GM12873 (cell line): Measurements from ENCODE around the gene CBS.
"Not testable (repeated sequence)": the region's sequence is repeated elsewhere in the genome, so short reads cannot be mapped to it uniquely, and the experiment has no call there.

Source experiments
- TF ChIP-seq, protein P1 (sequence below): IDR thresholded peaks from 2 replicates; pipeline ENCODE4 v1.5.1; 2012; ENCODE audit warnings: low read depth, mild to moderate bottlenecking, moderate library complexity, low read length, control low read depth; ENCODE audit not compliant: insufficient read depth; ENCODE audit errors: missing control alignments

Gene CBS

DNA sequence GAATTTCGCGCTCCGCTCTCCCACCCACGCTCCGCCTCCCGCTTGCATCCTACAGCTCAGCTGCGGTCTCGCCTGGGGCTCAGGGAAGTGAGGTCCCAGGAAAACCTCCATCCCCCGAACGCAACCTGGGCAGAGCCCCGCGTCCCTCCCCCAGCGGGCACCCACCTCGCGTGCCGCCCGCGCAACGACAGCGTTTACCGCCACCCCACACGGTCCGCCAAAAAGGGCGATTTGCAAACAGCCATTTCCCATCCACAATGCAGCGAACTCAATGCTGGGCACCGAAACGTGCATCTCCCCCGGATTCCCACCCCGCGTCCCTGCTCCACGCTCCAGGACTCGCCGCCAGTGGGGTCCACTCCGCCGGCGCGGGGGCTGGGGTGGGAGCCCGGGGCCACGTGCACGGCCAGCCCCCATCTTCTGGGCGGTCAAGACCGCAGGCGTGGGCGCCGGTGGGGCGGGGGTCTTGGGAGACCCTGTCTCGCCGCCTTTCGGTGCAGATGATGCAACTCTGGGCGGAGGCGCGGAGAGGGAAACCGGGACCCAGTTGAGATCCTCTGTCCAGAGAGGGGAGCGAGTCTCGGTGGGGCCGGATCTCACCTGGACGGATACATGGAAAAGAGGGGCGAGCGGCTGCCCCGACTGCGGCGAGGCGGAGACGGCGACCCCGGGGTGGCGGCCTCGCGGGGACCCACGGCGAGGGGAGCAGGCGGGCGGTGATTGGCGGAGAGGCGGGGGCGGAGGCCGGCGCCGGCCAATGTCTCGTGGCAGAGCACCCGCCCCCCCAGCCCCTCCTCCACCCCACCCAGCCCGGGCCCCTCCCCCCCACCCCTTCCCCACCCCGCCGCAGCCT lies at the start of gene CBS:
CBS (minus strand) TSS at position 666 of the 853 bp plus-strand sequence. CDS start 3,642 bp downstream, outside the sequence.
- TF ChIP-seq, protein P1, sequence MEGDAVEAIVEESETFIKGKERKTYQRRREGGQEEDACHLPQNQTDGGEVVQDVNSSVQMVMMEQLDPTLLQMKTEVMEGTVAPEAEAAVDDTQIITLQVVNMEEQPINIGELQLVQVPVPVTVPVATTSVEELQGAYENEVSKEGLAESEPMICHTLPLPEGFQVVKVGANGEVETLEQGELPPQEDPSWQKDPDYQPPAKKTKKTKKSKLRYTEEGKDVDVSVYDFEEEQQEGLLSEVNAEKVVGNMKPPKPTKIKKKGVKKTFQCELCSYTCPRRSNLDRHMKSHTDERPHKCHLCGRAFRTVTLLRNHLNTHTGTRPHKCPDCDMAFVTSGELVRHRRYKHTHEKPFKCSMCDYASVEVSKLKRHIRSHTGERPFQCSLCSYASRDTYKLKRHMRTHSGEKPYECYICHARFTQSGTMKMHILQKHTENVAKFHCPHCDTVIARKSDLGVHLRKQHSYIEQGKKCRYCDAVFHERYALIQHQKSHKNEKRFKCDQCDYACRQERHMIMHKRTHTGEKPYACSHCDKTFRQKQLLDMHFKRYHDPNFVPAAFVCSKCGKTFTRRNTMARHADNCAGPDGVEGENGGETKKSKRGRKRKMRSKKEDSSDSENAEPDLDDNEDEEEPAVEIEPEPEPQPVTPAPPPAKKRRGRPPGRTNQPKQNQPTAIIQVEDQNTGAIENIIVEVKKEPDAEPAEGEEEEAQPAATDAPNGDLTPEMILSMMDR = not testable (repeated sequence)

DNA sequence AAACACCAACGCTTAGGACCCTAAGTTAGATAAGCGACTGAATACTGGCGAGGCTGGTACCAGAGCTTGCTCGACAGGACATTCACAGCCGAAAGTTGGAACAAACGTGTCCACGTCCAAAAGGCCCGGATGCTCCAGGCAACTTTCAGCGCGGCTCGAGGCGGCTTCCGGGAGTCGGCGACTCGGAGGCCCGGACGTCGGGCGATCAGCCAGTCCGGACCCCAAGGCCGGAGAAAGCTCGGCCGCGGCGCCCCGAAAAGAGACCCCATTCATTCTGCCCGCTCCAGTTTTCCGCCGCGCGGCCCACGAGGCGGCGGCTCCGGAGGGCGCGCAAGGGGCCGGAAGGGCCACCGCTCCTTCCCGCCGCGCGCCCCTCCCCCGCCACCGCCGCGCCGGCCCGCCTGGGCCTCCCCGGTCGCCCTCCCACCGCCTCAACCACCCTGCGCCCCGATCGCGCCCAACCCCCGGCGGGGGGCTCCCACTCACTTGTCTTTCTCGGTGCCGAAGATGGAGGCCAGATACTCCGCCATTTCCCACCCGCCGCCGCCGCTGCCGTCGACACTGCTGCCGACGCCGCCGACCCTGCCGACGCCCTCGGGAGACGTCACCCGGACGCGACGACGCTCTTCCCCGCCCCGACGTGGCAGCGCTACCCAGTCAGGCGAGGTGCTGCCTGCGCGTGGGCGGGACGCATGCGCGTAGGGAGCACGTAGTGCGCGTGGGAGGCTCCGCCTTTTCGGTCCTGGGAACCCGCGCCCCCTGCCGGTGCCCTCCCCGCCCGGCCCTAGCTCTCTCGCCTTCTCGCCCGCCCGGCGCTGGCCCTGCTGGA lies 31.5 kb upstream of the CBS start, which contains the start of gene U2AF1:
U2AF1 (minus strand) TSS at position 606 of the 829 bp plus-strand sequence; CDS start at position 530, 76 bp downstream.
- TF ChIP-seq, protein P1 = not testable (repeated sequence)

DNA sequence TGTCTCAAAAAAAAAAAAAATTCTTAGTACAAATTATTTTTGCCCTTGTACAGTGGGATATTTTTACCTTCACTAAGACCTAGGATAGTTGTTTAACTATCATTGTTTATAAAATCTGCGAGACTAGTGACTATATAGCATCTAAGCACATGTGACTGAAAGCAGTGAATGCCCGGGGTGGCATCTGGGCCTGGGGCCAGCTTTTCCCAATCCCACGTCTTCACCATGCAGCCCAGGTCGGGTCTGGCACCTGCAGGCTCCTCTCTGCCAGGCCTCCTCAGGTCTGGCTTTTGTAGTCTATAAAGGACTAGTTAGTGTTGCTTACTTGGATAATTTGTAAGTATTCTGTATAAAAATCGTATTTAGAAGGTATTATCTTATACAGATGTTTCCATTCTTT lies 40.8 kb downstream of the CBS start:
- TF ChIP-seq, protein P1 = no peak

DNA sequence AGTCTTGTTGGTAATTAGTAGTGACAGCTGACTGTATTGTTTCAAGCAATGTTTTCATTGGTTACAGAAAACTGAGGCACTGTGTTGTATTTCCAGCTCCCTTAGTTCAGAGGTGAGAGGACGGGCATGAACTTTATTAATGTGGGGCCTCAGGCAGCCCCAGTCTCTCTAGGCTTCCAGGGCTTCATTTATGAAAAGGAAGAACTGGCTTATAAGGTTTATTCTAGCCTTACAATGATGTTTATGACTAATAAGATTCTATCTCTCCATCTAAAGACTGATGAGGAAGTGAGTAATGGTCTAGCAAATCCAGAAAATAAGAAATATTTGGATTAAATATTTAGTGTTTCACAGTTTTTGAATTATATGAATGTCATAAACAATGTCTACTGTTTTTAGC lies 41.5 kb downstream of the CBS start:
- TF ChIP-seq, protein P1 = no peak

DNA sequence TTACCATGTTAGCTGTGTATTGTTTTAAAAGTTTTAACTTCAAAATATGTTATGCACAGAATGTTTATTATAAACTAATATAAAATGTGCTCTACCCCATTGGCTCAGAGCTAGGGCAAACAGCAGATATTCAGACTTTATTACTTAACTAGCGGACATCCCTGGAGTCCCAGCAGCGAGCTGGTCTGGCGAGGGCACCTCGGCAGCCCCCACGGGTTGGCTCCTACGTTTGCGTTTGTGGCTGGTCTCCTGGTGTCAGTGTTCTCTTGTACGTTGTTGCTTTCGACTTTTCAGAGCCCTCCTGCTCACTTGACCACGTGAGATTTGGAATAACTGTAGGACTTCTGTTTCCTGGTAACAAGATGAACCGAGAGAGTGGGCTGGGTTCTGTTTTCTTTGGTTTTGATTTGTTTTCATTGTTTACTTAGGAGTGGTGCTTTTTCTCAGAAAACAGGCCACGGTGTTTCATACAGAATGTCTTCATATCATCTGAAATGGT lies 44.5 kb downstream of the CBS start:
- TF ChIP-seq, protein P1 = no peak

DNA sequence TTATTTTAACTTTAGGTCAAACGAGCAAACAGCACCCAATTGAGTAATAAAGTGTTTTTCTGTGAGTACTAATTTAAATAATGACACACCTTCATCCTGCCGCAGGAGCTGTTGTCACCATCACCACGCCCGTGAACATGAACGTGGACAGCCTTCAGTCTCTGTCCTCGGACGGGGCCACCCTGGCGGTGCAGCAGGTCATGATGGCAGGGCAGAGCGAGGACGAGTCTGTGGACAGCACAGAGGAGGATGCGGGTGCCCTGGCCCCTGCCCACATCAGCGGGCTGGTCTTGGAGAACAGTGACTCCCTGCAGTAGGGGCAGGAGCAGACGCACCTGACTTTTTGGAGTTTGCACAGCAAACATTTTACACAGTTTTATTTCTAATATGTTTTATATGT lies 45.9 kb downstream of the CBS start:
- TF ChIP-seq, protein P1 = no peak
